SK-N-SH treated with all-trans-retinoic acid at 6 μM for 48 hours (cell line): Measurements from ENCODE around the gene RBFOX2.
"Not testable (repeated sequence)": the region's sequence is repeated elsewhere in the genome, so short reads cannot be mapped to it uniquely, and the experiment has no call there.

Source experiments
- ATAC-seq: fragments of 200-7000 bp; cut with Tn5 transposase; 3 replicates; pipeline ENCODE4 v1.9.1; 2020; ENCODE audit warnings: mild to moderate bottlenecking, moderate library complexity
- BACH2 ChIP-seq: fragments of 250-450 bp; sonication (Bioruptor Pico); IDR thresholded peaks from 2 replicates; pipeline ENCODE4 v1.9.0; 2021; ENCODE audit warnings: mild to moderate bottlenecking, borderline replicate concordance
- CSDC2 ChIP-seq: fragments of 250-450 bp; sonication (Bioruptor Pico); IDR thresholded peaks from 2 replicates; pipeline ENCODE4 v1.5.0; 2020; ENCODE audit warnings: mild to moderate bottlenecking, moderate library complexity
- GLIS3 ChIP-seq: fragments of 250-450 bp; sonication (Bioruptor Pico); IDR thresholded peaks from 2 replicates; pipeline ENCODE4 v1.5.0; 2020; ENCODE audit warnings: mild to moderate bottlenecking, moderate library complexity
- ISL1 ChIP-seq: fragments of 250-450 bp; sonication (Bioruptor Pico); IDR thresholded peaks from 2 replicates; pipeline ENCODE4 v2.1.2; 2022; ENCODE audit warnings: mild to moderate bottlenecking, moderate library complexity
- OSR1 ChIP-seq: fragments of 250-450 bp; sonication (Bioruptor Pico); IDR thresholded peaks from 2 replicates; pipeline ENCODE4 v1.8.0; 2022; ENCODE audit warnings: moderate library complexity, mild to moderate bottlenecking, inconsistent platforms
- PPARA ChIP-seq: fragments of 250-450 bp; sonication (Bioruptor Pico); IDR thresholded peaks from 2 replicates; pipeline ENCODE4 v1.5.0; 2020; ENCODE audit warnings: mild to moderate bottlenecking, borderline replicate concordance
- RARB ChIP-seq: fragments of 250-450 bp; sonication (Bioruptor Pico); IDR thresholded peaks from 2 replicates; pipeline ENCODE4 v1.8.0; 2021; ENCODE audit warnings: mild to moderate bottlenecking, moderate library complexity
- SNAI2 ChIP-seq: fragments of 250-450 bp; sonication (Bioruptor Pico); IDR thresholded peaks from 2 replicates; pipeline ENCODE4 v1.5.0; 2020; ENCODE audit warnings: mild to moderate bottlenecking, moderate library complexity
- TOX ChIP-seq: fragments of 250-450 bp; sonication (Bioruptor Pico); IDR thresholded peaks from 2 replicates; pipeline ENCODE4 v1.8.0; 2021; ENCODE audit warnings: mild to moderate bottlenecking, moderate library complexity, borderline replicate concordance
- ZC3H10 ChIP-seq: fragments of 250-450 bp; sonication (Bioruptor Pico); IDR thresholded peaks from 2 replicates; pipeline ENCODE4 v1.5.1; 2021; ENCODE audit warnings: mild to moderate bottlenecking, moderate library complexity
- ZFP3 ChIP-seq: fragments of 250-450 bp; sonication (Bioruptor Pico); IDR thresholded peaks from 2 replicates; pipeline ENCODE4 v1.5.0; 2020; ENCODE audit warnings: mild to moderate bottlenecking, moderate library complexity
- ZFP30 ChIP-seq: fragments of 450-650 bp; formaldehyde crosslinking; IDR thresholded peaks from 2 replicates; pipeline ENCODE4 v1.5.0; 2022; ENCODE audit warnings: mild to moderate bottlenecking, moderate library complexity
- ZNF565 ChIP-seq: fragments of 450-650 bp; formaldehyde crosslinking; conservative IDR thresholded peaks from 2 replicates; pipeline ENCODE4 v1.5.0; 2020; ENCODE audit warnings: low read depth, mild to moderate bottlenecking, moderate library complexity
- ZNF70 ChIP-seq: fragments of 450-650 bp; formaldehyde crosslinking; IDR thresholded peaks from 2 replicates; pipeline ENCODE4 v1.5.0; 2020; ENCODE audit warnings: mild to moderate bottlenecking, moderate library complexity
- ZNF8 ChIP-seq: fragments of 450-650 bp; formaldehyde crosslinking; IDR thresholded peaks from 2 replicates; pipeline ENCODE4 v1.5.0; 2020; ENCODE audit warnings: mild to moderate bottlenecking, moderate library complexity
- TF ChIP-seq, protein P1 (sequence below): fragments of 250-450 bp; sonication (Bioruptor Pico); IDR thresholded peaks from 2 replicates; pipeline ENCODE4 v1.5.1; 2020; ENCODE audit warnings: low read depth, mild to moderate bottlenecking, moderate library complexity
- TF ChIP-seq, protein P2 (sequence below): fragments of 250-450 bp; sonication (Bioruptor Pico); IDR thresholded peaks from 2 replicates; pipeline ENCODE4 v1.5.1; 2021; ENCODE audit warnings: mild to moderate bottlenecking, moderate library complexity
- TF ChIP-seq, protein P3 (sequence below): fragments of 250-450 bp; sonication (Bioruptor Pico); IDR thresholded peaks from 2 replicates; pipeline ENCODE4 v1.8.0; 2021; ENCODE audit warnings: low read depth, mild to moderate bottlenecking, moderate library complexity, borderline replicate concordance
- TF ChIP-seq, protein P4 (sequence below): fragments of 250-450 bp; sonication (Bioruptor Pico); IDR thresholded peaks from 2 replicates; pipeline ENCODE4 v1.5.0; 2020; ENCODE audit warnings: mild to moderate bottlenecking, moderate library complexity

Gene RBFOX2

DNA sequence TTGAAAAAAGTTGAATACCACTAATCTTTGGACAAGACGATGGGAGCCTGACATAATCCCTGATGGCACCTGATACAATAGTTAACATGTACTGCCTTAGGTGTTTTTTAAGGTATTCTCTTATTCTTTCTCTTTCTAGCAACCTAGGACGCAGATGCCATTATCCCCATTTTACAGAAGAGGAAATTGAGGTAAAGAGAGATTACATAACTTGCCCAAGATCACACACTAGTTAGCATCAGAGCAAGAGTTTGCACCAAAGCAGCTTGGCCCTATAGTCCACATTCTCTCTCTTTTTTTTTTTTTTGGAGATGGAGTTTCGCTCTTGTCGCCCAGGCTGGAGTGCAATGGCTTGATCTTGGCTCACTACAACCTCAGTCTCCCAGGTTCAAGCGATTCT lies 35.7 kb upstream of the RBFOX2 start:
- ATAC-seq, result no peak
- TF ChIP-seq TOX (no peak), ISL1 (CRISPR knock-in tag) (no peak), SNAI2 (no peak), ZFP30 (CRISPR knock-in tag) (no peak), ZNF565 (CRISPR knock-in tag) (no peak), ZFP3 (no peak), RARB (CRISPR knock-in tag) (no peak), OSR1 (no peak), BACH2 (CRISPR knock-in tag) (no peak), CSDC2 (no peak), ZNF8 (CRISPR knock-in tag) (no peak), ZC3H10 (no peak), ZNF70 (CRISPR knock-in tag) (no peak), GLIS3 (CRISPR knock-in tag) (no peak)
- TF ChIP-seq, protein P1, sequence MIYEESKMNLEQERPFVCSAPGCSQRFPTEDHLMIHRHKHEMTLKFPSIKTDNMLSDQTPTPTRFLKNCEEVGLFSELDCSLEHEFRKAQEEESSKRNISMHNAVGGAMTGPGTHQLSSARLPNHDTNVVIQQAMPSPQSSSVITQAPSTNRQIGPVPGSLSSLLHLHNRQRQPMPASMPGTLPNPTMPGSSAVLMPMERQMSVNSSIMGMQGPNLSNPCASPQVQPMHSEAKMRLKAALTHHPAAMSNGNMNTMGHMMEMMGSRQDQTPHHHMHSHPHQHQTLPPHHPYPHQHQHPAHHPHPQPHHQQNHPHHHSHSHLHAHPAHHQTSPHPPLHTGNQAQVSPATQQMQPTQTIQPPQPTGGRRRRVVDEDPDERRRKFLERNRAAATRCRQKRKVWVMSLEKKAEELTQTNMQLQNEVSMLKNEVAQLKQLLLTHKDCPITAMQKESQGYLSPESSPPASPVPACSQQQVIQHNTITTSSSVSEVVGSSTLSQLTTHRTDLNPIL (CRISPR knock-in tag), result no peak
- TF ChIP-seq, protein P2, sequence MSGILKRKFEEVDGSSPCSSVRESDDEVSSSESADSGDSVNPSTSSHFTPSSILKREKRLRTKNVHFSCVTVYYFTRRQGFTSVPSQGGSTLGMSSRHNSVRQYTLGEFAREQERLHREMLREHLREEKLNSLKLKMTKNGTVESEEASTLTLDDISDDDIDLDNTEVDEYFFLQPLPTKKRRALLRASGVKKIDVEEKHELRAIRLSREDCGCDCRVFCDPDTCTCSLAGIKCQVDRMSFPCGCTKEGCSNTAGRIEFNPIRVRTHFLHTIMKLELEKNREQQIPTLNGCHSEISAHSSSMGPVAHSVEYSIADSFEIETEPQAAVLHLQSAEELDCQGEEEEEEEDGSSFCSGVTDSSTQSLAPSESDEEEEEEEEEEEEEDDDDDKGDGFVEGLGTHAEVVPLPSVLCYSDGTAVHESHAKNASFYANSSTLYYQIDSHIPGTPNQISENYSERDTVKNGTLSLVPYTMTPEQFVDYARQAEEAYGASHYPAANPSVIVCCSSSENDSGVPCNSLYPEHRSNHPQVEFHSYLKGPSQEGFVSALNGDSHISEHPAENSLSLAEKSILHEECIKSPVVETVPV, result no peak
- TF ChIP-seq, protein P3, sequence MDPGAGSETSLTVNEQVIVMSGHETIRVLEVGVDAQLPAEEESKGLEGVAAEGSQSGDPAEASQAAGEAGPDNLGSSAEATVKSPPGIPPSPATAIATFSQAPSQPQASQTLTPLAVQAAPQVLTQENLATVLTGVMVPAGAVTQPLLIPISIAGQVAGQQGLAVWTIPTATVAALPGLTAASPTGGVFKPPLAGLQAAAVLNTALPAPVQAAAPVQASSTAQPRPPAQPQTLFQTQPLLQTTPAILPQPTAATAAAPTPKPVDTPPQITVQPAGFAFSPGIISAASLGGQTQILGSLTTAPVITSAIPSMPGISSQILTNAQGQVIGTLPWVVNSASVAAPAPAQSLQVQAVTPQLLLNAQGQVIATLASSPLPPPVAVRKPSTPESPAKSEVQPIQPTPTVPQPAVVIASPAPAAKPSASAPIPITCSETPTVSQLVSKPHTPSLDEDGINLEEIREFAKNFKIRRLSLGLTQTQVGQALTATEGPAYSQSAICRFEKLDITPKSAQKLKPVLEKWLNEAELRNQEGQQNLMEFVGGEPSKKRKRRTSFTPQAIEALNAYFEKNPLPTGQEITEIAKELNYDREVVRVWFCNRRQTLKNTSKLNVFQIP (CRISPR knock-in tag), result no peak
- TF ChIP-seq, protein P4, sequence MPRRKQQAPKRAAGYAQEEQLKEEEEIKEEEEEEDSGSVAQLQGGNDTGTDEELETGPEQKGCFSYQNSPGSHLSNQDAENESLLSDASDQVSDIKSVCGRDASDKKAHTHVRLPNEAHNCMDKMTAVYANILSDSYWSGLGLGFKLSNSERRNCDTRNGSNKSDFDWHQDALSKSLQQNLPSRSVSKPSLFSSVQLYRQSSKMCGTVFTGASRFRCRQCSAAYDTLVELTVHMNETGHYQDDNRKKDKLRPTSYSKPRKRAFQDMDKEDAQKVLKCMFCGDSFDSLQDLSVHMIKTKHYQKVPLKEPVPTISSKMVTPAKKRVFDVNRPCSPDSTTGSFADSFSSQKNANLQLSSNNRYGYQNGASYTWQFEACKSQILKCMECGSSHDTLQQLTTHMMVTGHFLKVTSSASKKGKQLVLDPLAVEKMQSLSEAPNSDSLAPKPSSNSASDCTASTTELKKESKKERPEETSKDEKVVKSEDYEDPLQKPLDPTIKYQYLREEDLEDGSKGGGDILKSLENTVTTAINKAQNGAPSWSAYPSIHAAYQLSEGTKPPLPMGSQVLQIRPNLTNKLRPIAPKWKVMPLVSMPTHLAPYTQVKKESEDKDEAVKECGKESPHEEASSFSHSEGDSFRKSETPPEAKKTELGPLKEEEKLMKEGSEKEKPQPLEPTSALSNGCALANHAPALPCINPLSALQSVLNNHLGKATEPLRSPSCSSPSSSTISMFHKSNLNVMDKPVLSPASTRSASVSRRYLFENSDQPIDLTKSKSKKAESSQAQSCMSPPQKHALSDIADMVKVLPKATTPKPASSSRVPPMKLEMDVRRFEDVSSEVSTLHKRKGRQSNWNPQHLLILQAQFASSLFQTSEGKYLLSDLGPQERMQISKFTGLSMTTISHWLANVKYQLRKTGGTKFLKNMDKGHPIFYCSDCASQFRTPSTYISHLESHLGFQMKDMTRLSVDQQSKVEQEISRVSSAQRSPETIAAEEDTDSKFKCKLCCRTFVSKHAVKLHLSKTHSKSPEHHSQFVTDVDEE (CRISPR knock-in tag), result no peak

DNA sequence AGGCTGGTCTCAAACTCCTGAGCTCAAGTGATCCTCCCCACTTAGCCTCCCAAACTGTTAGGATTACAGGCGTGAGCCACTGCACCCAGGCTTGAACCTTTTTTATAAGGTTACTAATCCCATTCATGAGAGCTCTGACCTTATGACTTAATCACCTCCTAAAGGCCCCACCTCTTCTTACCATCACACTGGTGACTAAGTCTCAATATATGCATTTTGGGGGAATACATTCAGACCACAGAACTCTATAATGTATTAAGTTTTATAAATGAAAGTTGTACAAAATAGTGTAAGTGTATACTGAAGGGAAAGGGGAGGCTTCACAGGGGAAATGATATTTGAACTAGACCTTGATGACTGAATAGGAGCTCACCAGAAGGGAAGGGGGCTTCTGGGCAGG lies 28.4 kb upstream of the RBFOX2 start:
- peak; percentile 29; the same call in 2 of the 3 replicates for ATAC-seq
- TF ChIP-seq OSR1 (no peak), ZFP3 (0 out of 2 replicates have a peak, but pooled peaks have one; percentile 58)
- TF ChIP-seq, all 23 proteins: peak for 1

DNA sequence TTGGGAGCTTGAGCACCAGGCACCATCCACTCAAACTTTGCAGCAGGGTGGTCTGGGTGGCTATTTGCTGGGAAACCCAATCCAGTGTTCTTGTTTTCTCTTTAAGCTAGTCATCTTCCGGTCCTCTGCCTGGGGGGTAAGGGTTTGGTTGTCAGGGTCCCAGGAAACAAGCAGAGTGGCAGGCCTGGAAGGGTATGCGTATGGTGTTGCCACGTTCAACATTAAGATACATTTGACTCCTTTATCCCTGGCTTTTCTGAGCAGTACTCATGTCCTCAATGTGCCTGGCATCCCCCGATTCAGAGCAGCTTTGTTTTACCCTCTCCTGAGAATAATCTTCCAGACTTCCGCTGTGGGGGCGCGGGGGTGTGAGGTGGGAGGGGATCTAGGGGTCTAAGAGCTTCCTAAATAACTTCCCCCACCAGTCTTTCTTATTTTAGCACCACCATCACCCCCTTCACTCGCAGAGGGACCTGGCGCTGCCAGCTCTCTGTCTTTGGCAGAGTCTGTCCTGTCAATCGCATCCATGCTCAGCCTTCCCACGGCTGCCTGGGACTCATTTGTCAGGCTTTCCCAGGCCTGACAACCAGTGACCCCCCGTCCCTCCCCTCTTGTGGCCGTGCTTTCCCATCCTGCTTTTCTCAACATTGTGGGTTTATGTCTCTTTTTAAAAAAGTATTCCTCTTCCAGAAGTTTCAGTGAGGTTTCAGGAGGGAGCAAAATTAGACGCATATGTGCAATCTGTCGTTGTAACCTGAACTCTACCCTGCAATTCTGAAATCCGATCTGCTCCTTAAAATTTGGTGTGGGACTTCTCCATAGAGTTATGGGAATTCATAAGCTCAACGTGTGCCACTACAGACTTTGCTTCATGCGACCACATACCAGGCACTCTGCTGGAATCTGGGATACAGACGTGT lies 27.0 kb upstream of the RBFOX2 start:
- peak; percentile 80 for ATAC-seq
- TF ChIP-seq, protein P4 (CRISPR knock-in tag), result no peak
- no peak for TF ChIP-seq PPARA (CRISPR knock-in tag)

DNA sequence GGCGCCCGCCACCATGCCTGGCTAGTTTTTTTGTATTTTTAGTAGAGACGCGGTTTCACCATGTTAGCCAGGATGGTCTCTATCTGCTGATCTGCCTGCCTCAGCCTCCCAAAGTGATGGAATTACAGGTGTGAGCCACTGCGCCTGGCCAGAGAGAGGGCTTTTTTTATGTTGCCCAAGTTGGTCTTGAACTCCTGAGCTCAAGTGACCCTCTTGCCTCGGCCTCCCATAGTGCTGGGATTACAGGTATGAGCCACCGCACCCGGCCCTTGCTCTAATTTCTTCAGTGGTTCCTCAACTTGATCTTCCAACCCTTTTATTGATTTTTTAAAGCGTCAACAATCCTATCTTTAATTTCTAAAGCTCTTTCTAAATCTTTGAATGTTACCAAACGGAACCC lies 25.8 kb upstream of the RBFOX2 start:
- ATAC-seq, result not testable (repeated sequence)
